ENCODE results near the gene RDM1.
"Not testable (repeated sequence)": the region's sequence is repeated elsewhere in the genome, so short reads cannot be mapped to it uniquely, and the experiment has no call there.

The RDM1 gene

DNA sequence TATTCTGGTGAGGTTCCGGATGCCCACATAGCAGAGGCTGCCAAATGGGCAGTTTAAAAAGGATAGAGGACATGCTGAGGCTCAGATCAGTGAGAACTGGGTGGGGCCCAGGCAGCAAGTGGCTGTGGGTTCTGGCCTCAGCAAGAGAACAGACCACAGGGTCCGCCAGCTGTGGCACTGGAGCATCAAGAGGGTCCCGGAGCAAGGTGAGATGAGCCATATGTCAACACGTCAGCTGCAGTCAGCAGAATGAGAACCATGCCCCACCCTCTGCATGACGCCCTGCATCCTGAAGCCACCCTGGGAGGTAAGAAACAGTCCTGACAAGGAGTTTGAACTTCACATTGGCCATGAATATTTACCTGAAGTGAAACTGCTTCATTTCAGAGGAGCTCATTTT lies 30.3 kb downstream of the RDM1 start:
- Histone ChIP-seq H3K27me3 (ENCODE audit: low read length) (no peaks in the 10 kb centered on the region), H4K20me1 (ENCODE audit: low read depth, low read length) (no peaks in the 10 kb centered on the region), H3K4me2 (ENCODE audit: low read depth, low read length, poor library complexity, severe bottlenecking) (no peak overlapping the region), H3K36me3 (ENCODE audit: low read length) (no peaks in the 10 kb centered on the region), H2AFZ (ENCODE audit: low read depth, low read length, severe bottlenecking) (no peak overlapping the region), H3K79me2 (ENCODE audit: insufficient read depth, low read length) (no peaks in the 10 kb centered on the region), H3K9ac (ENCODE audit: low read length) (no peak overlapping the region), H3K27ac (ENCODE audit: low read depth, low read length) (no peak overlapping the region), H3K9me2 (replicated peaks; ENCODE audit: insufficient read depth, low read length) (no peaks in the 10 kb centered on the region), H3F3A (ENCODE audit: insufficient read depth) (no peaks in the 10 kb centered on the region), H3K4me3 (ENCODE audit: insufficient read depth, low read length, poor library complexity, severe bottlenecking) (no peak overlapping the region), H3K9me3 (ENCODE audit: insufficient read depth, low read length) (no peaks in the 10 kb centered on the region)
- TF ChIP-seq EZH2phosphoT487 (conservative IDR thresholded peaks at IDR 0.05; ENCODE audit: low read length) (no peak), CTCF (IDR thresholded peaks at IDR 0.05; ENCODE audit: insufficient read depth, low read length, poor library complexity, severe bottlenecking) (no peak)

GRCh38 chr17:35898283-35899070 lies 32.1 kb downstream of the RDM1 start:
- TF ChIP-seq CTCF (IDR thresholded peaks at IDR 0.05; ENCODE audit: insufficient read depth, low read length, poor library complexity, severe bottlenecking) (no peak), EZH2phosphoT487 (conservative IDR thresholded peaks at IDR 0.05; ENCODE audit: low read length) (no peak)
- H3K4me2 ChIP-seq (ENCODE audit: low read depth, low read length, poor library complexity, severe bottlenecking): no peak overlapping the region
- H3K27me3 ChIP-seq (ENCODE audit: low read length): no peaks in the 10 kb centered on the region
- H3K27ac ChIP-seq (ENCODE audit: low read depth, low read length): no peak overlapping the region
- H2AFZ ChIP-seq (ENCODE audit: low read depth, low read length, severe bottlenecking): no peak overlapping the region
- H3K79me2 ChIP-seq (ENCODE audit: insufficient read depth, low read length): no peaks in the 10 kb centered on the region
- H3K4me3 ChIP-seq (ENCODE audit: insufficient read depth, low read length, poor library complexity, severe bottlenecking): no peak overlapping the region
- H3K36me3 ChIP-seq (ENCODE audit: low read length): no peaks in the 10 kb centered on the region
- H3K9ac ChIP-seq (ENCODE audit: low read length): no peak overlapping the region
- no peaks in the 10 kb centered on the region for H3F3A ChIP-seq (ENCODE audit: insufficient read depth)
- H3K9me2 ChIP-seq (replicated peaks; ENCODE audit: insufficient read depth, low read length): no peaks in the 10 kb centered on the region
- H4K20me1 ChIP-seq (ENCODE audit: low read depth, low read length): no peaks in the 10 kb centered on the region
- H3K9me3 ChIP-seq (ENCODE audit: insufficient read depth, low read length): no peaks in the 10 kb centered on the region

DNA sequence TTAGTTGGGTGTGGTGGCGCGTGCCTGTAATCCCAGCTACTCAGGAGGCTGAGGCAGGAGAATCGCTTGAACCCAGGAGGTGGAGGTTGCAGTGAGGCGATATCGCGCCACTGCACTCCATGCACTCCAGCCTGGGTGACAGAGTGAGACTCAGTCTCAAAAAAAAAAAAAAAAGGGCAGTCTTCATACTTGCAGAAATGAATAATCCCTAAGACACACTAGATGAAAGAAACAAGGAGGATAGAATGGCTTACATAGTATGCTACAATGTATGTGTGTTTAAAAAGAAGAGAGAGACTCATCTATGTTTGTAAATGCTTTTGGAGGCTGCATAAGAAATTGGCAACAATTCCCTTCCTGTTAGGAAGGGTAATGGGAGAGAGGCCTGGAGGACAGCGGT lies 32.8 kb downstream of the RDM1 start:
- not testable (repeated sequence) for H3K79me2 ChIP-seq (ENCODE audit: insufficient read depth, low read length); H3F3A ChIP-seq (ENCODE audit: insufficient read depth); H2AFZ ChIP-seq (ENCODE audit: low read depth, low read length, severe bottlenecking); H3K27me3 ChIP-seq (ENCODE audit: low read length); H3K9me2 ChIP-seq (replicated peaks; ENCODE audit: insufficient read depth, low read length); H3K27ac ChIP-seq (ENCODE audit: low read depth, low read length); H3K36me3 ChIP-seq (ENCODE audit: low read length); H4K20me1 ChIP-seq (ENCODE audit: low read depth, low read length); H3K9ac ChIP-seq (ENCODE audit: low read length); H3K9me3 ChIP-seq (ENCODE audit: insufficient read depth, low read length); H3K4me2 ChIP-seq (ENCODE audit: low read depth, low read length, poor library complexity, severe bottlenecking); H3K4me3 ChIP-seq (ENCODE audit: insufficient read depth, low read length, poor library complexity, severe bottlenecking)

Measured in SU-DHL-6 (cell line).